LNCaP clone FGC (cell line): Measurements from ENCODE around the gene ARRB2.

ENCODE experiments used
- DNase-seq: peaks from one replicate; pipeline ENCODE4 v3.0.0-alpha.2; 2011; ENCODE audit warnings: low read depth
- H3K4me3 ChIP-seq: 2 replicates; pipeline ENCODE4 v1.5.1; 2011; ENCODE audit warnings: mild to moderate bottlenecking, low read depth, low read length, control low read depth
- TF ChIP-seq, protein P1 (sequence below): IDR thresholded peaks from 2 replicates; pipeline ENCODE4 v1.5.1; 2012; ENCODE audit warnings: mild to moderate bottlenecking; ENCODE audit not compliant: control insufficient read depth, insufficient read depth; ENCODE audit errors: extremely low read depth

ARRB2 gene

DNA sequence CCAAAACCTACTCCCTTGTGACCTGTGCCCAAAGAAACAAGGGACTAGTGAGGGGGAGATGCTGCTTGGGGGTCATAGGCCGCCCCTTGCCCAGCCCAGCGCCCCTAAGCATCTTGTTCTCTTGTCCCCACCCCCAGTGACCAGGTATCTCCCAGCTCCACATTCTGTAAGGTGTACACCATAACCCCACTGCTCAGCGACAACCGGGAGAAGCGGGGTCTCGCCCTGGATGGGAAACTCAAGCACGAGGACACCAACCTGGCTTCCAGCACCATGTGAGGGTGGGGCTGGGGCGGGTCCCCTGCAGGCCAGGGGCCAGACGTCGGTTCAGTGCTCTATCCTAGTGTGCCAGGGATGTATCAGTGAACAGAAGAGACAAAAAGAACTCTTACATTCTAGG lies 8.7 kb downstream of the ARRB2 start:
- no peak for DNase-seq
- TF ChIP-seq, protein P1, sequence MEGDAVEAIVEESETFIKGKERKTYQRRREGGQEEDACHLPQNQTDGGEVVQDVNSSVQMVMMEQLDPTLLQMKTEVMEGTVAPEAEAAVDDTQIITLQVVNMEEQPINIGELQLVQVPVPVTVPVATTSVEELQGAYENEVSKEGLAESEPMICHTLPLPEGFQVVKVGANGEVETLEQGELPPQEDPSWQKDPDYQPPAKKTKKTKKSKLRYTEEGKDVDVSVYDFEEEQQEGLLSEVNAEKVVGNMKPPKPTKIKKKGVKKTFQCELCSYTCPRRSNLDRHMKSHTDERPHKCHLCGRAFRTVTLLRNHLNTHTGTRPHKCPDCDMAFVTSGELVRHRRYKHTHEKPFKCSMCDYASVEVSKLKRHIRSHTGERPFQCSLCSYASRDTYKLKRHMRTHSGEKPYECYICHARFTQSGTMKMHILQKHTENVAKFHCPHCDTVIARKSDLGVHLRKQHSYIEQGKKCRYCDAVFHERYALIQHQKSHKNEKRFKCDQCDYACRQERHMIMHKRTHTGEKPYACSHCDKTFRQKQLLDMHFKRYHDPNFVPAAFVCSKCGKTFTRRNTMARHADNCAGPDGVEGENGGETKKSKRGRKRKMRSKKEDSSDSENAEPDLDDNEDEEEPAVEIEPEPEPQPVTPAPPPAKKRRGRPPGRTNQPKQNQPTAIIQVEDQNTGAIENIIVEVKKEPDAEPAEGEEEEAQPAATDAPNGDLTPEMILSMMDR, result no peak
- no peak overlapping the region for H3K4me3 ChIP-seq

DNA sequence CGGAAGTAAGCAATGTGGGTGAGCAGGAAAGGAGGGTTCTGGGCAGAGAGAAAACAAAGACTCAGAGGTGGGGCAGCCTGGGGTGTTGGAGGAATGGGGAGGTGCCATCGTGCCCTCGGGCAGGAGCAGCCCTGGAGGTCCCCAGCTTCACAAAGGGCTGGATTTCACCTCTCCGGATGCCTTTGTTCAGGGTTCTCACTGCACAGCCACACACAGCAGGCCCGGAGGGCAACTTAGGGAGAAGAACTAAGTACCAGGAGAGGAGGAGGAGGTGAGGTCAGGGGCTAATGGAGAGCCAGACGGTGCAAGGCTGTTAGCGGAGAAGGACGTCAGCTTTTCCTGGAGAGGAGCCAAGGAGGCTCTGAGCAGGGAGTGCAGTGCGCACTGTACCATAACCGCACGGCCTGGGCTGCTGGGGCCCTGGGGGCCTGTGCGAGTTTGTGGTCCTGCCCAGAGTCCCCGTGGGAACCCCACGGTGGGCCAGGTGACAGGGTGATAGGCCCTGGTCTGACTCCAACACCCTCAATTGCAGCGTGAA lies 9.3 kb downstream of the ARRB2 start:
- no peak for DNase-seq
- TF ChIP-seq, protein P1, result no peak
- no peak overlapping the region for H3K4me3 ChIP-seq

DNA sequence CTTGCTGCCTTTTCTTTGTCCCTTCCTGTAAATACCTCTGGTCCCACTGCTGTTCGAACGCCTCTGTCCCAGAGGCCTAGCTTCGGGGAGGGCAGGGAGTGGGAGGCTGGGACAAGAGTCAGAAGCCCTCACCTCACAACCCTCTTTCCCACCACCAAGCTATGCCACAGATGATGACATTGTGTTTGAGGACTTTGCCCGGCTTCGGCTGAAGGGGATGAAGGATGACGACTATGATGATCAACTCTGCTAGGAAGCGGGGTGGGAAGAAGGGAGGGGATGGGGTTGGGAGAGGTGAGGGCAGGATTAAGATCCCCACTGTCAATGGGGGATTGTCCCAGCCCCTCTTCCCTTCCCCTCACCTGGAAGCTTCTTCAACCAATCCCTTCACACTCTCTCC lies 10.4 kb downstream of the ARRB2 start:
- DNase-seq, result no peak
- no peak overlapping the region for H3K4me3 ChIP-seq
- TF ChIP-seq, protein P1, result no peak

DNA sequence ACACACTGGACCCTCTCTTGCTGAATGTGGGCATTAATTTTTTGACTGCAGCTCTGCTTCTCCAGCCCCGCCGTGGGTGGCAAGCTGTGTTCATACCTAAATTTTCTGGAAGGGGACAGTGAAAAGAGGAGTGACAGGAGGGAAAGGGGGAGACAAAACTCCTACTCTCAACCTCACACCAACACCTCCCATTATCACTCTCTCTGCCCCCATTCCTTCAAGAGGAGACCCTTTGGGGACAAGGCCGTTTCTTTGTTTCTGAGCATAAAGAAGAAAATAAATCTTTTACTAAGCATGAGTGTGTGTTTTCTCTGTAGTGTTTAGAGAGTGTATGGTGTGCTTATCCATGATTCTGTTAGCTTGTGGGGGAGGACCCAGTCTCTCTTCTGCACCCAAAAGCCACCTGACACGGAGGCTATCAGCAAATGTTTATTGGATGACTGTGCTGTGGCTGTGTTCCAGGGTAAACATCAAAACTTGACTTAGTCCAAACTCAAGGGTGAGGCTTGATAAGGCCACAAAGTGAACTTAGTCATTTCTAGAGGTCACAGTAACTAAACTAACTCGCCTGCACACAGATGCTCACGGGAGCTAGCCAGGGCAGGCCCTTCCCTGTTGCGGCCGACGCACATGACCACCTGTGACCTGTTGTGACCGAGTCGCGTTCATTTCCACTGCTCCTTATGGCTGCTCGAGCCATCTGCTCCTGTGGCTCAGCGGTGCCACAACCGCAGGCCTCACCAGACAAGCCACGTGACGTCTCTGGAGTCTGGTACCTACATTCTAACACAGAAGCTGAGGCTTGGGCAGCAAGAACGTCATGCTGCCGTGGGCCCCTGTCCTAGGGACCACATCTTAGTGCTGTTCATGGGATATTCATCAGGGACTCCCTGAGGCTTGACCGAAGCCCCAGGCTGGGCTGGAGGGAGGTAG lies 11.0 kb downstream of the ARRB2 start:
- no peak overlapping the region for H3K4me3 ChIP-seq
- peak; percentile 92 for DNase-seq
- TF ChIP-seq, protein P1, result no peak

DNA sequence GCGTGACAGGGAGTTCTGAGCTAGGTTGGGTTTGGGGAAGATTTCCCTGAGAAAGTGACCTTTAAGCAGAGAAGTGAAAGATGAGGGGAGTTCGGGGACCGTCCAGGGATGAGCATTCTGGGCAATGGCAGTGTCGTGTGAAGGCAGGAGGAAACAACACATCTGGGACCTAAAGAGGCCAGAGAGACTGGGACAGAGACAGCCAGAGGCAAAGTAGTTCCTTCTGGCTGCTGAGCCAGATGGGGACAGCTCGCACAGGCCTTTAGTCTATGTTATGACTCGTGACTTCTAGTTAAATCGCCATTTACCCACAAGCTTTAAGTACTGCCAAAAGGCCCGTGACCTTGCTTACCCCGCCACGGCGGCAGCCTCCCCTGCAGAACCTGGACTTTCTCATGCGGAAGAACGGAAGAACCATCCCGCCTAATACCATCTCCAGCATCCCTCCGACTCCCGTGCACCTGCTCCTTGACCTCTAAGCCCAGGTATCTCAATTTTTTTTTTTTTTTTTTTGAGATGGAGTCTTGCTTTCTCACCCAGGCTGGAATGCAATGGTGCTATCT lies 12.3 kb downstream of the ARRB2 start:
- DNase-seq, result no peak
- TF ChIP-seq, protein P1, result no peak
- H3K4me3 ChIP-seq, result no peak overlapping the region

DNA sequence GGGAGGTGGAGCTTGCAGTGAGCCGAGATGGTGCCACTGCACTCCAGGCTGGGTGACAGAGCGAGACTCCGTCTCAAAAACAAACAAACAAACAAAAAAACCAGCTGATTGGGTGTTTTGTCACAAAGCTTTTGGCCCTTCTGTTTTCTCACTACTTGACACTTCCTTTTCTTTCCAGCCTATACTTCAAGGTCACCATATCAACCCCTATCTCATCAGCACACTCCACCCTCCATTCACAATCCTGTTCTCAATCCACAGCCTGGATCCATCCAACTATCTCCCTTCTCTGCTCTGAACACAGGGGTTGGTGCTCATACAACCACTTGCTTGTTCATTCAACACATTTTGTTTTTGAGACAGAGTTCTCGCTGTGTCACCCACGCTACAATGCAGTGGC lies 14.2 kb downstream of the ARRB2 start:
- TF ChIP-seq, protein P1, result no peak
- H3K4me3 ChIP-seq, result no peak overlapping the region
- DNase-seq, result no peak
